Skeletal muscle tissue (tissue), 4 donors: ENCODE measurements around the gene STK17A. TPM values are rescaled to one million over a fixed set of nuclear protein-coding genes. Genes with fewer than 3 reads are reported as not detected.
"Not testable (repeated sequence)": the region's sequence is repeated elsewhere in the genome, so short reads cannot be mapped to it uniquely, and the experiment has no call there.

ENCODE experiments used
- H3K27ac ChIP-seq: one replicate; pipeline ENCODE4 v1.7.0; 2013; ENCODE audit warnings: mild to moderate bottlenecking, low read depth, low read length, inconsistent platforms
- H3K27me3 ChIP-seq, 3 donors: one replicate each; pipeline ENCODE4 v1.7.0; 2013; ENCODE audit warnings: low read length in 3 of 3; ENCODE audit not compliant: control insufficient read depth in 3 of 3, insufficient read depth in 3 of 3
- H3K36me3 ChIP-seq, 3 donors: one replicate each; pipeline ENCODE4 v1.7.0; 2013; ENCODE audit warnings: low read length in 3 of 3; ENCODE audit not compliant: control insufficient read depth in 3 of 3, insufficient read depth in 3 of 3
- H3K4me1 ChIP-seq, 3 donors: one replicate each; pipeline ENCODE4 v1.7.0; 2013; ENCODE audit warnings: low read length in 3 of 3, mild to moderate bottlenecking in 3 of 3; ENCODE audit not compliant: control insufficient read depth in 3 of 3, insufficient read depth in 3 of 3
- H3K4me3 ChIP-seq, 3 donors: one replicate each; pipeline ENCODE4 v1.7.0; 2013; ENCODE audit warnings: low read length in 3 of 3
- H3K9ac ChIP-seq, 3 donors: one replicate each; pipeline ENCODE4 v1.7.0; 2013; ENCODE audit warnings: low read length in 3 of 3, mild to moderate bottlenecking in 3 of 3, moderate library complexity in 2 of 3, low read depth in 1 of 3
- H3K9me3 ChIP-seq, 3 donors: one replicate each; pipeline ENCODE4 v1.7.0; 2013; ENCODE audit warnings: low read length in 3 of 3; ENCODE audit not compliant: control insufficient read depth in 3 of 3
- total RNA-seq: library from RNA; depleted of rRNA; stranded (reverse); fragments of >200 nt; gene quantifications from one replicate; pipeline ENCODE4 v1.2.3, GENCODE V29; 2014
- donor health status: Osteomylitis.

The STK17A gene
- total RNA-seq, 1 donor from 2014 or later: 11.0 TPM

DNA sequence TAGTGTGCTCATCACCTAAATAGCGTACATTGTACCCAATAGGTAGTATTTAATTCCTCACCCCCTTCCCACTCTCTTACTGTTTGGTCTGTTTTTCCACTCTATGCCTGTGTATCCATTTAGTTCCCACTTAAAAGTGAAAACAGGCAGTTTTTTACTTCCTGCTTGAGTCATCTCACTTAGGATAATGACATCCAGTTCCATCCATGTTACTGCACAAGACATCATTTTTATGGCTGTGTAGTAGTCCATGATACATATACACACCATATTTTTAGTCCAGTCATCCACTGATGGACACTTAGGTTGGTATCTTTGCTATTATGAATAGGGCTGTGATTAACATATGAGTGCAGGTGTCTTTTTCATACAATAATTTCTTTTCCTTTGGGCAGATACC is 10.1 kb downstream of the STK17A start:
- H3K9me3 ChIP-seq: no peaks in the 10 kb centered on the region
- no peaks in the 10 kb centered on the region for H3K27me3 ChIP-seq
- no peak overlapping the region for H3K27ac ChIP-seq
- H3K36me3 ChIP-seq: peaks cover 0 to 4% (median 0%) of the 10 kb centered on the region in 3 donors
- no peak overlapping the region for H3K9ac ChIP-seq
- peaks cover 0 to 5% (median 4%) of the 10 kb centered on the region in 3 donors for H3K4me1 ChIP-seq
- no peak overlapping the region for H3K4me3 ChIP-seq

DNA sequence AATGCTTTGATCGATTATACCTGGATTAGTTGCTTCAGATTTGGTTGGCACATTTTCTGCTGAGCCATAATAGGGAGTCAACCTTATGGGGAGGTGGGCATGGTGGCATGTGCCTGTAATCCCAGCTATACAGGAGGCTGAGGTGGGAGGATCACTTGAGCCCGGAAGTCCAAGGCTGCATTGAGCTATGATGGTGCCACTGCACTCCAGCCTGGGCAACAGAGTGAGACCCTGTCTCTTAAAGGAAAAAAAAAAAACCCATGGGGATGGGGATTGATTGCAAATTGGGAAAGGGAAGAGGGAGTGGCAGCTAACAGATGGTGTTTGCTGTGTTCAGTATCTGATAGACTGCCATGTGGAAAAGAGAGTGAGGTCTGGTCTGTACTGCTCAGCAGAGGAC is 11.1 kb downstream of the STK17A start:
- Histone ChIP-seq H3K27ac (no peak overlapping the region), H3K9ac (no peak overlapping the region), H3K36me3 (peaks cover 0 to 4% (median 0%) of the 10 kb centered on the region in 3 donors), H3K4me1 (peaks cover 0 to 5% (median 4%) of the 10 kb centered on the region in 3 donors), H3K9me3 (no peaks in the 10 kb centered on the region), H3K27me3 (no peaks in the 10 kb centered on the region), H3K4me3 (no peak overlapping the region)

DNA sequence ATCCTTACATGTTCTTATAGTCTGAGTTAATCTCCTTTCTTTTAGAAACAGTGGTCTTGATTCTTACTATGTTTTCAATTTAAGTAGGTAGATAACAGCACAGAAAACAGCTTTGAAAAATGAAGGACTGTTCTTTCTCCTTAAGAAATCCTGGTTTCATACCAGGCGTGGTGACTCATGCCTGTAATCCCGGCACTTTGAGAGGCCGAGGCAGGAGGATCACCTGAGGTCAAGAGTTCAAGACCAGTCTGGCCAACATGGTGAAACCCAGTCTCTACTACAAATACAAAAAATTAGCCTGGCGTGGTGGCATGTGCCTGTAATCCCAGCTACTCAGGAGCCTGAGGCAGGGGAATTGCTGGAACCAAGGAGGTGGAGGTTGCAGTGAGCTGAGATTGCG is 13.5 kb downstream of the STK17A start:
- not testable (repeated sequence) for H3K36me3 ChIP-seq, H3K9ac ChIP-seq, H3K4me1 ChIP-seq, H3K9me3 ChIP-seq, H3K4me3 ChIP-seq, H3K27me3 ChIP-seq, H3K27ac ChIP-seq

DNA sequence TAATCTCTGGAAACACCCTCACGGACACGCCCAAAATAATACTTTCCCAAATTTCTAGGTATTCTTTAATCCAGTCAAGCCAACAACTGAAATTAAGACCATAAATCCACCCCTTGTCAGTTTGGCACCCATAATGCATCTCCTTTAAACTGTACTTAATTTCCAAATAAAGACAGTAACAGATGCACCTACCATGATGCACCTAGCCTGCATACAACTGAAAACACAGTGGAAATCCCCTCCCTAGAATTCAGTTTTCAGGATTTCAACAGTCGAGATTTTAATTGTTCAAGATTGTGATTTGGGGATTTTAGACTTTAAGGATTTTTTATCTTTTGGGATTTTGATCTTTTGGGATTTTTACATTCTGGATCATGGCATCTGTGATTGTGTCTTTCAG is 17.1 kb downstream of the STK17A start:
- H3K27ac ChIP-seq: no peak overlapping the region
- H3K4me3 ChIP-seq: no peak overlapping the region
- H3K9ac ChIP-seq: no peak overlapping the region
- no peaks in the 10 kb centered on the region for H3K4me1 ChIP-seq
- H3K36me3 ChIP-seq: peaks cover 0 to 4% (median 4%) of the 10 kb centered on the region in 3 donors
- no peaks in the 10 kb centered on the region for H3K27me3 ChIP-seq
- H3K9me3 ChIP-seq: no peaks in the 10 kb centered on the region

DNA sequence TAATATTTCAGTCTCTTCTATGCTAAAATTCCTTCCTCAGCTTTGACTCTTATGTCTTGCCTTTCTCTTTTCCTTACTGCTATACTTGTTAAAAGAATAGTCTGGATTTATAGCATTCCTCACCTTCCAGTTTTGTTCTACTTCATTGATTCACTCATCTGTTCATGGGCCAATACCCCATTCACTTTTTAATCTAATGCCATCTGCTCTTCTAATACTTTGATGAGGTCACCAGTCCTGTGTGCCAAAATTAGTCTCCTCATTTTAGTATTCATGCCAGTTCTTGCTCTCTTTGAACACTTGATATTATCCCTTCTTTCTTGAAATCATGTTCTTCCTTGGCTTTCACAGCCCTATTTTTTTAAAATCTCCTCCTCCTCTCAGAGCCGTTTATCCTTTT is 19.3 kb downstream of the STK17A start:
- H3K4me1 ChIP-seq: no peaks in the 10 kb centered on the region
- H3K27ac ChIP-seq: no peak overlapping the region
- H3K27me3 ChIP-seq: no peaks in the 10 kb centered on the region
- H3K9me3 ChIP-seq: no peaks in the 10 kb centered on the region
- no peak overlapping the region for H3K4me3 ChIP-seq
- H3K36me3 ChIP-seq: peaks cover 0 to 4% (median 0%) of the 10 kb centered on the region in 3 donors
- no peak overlapping the region for H3K9ac ChIP-seq

DNA sequence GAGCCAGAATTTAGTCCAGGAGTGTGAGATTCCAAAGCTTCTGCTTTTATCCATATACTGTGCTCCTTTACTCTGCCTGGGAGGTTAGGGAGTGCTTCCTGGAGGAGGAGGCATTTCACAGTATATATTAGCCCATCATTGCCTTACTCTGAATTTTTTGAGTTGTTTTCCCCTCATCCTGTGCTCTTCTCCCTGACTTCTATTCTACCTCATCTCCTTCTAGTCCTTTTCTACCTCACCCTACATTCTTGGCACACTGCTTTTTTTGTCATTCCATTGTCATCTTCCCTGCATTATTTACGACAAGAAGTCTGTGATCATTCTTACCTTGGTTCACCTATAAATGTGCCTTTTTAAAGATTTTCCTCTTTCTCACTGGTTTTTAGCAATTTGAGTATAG is 21.3 kb downstream of the STK17A start:
- no peaks in the 10 kb centered on the region for H3K9me3 ChIP-seq
- no peak overlapping the region for H3K27ac ChIP-seq
- no peaks in the 10 kb centered on the region for H3K27me3 ChIP-seq
- no peak overlapping the region for H3K9ac ChIP-seq
- peaks cover 0 to 9% (median 4%) of the 10 kb centered on the region in 3 donors for H3K36me3 ChIP-seq
- H3K4me3 ChIP-seq: no peak overlapping the region
- no peaks in the 10 kb centered on the region for H3K4me1 ChIP-seq

DNA sequence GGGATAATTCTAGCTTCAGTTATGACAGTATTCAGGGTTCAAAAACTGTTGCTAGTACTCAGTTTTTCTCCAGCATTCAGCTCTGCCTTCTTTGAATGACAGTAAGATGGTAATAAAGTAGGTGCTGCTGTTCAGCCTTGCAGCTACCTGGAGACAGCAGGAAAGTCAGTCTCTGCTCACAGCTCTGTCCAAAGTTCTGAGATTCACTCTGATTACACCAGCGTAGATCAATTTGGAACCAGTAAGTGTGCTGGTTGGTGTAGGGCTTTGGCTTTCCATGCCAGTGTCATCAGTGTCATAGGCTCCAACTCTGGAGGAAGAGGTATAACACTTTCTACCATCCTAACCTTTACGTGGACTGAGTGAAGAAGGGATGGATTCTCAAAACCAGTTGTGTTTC is 26.2 kb downstream of the STK17A start:
- peaks cover 5 to 14% (median 10%) of the 10 kb centered on the region in 3 donors for H3K4me1 ChIP-seq
- H3K36me3 ChIP-seq: peaks cover 0 to 7% (median 4%) of the 10 kb centered on the region in 3 donors

DNA sequence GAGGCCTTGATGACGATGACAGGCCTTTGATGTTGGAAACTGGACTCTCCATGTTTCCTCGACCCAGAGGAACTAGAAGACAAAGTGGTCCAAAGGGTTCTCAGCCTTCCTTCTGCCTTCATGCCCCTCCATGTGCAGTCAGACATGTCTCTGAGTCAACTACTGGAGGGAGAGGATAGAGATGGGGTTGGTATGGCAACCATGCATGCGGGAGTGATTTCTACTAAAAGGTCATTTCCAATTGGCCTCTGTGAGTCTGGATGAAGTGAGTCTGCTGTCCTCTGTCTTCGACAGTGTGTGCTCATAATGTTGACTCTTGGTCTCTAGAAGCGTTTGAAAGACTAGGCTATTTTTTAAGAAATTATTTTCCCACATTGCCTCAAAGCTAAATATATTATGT is 29.2 kb downstream of the STK17A start:
- peaks cover 5 to 14% (median 10%) of the 10 kb centered on the region in 3 donors for H3K4me1 ChIP-seq
- no peak overlapping the region for H3K9ac ChIP-seq
- H3K27ac ChIP-seq: no peak overlapping the region
- H3K9me3 ChIP-seq: no peaks in the 10 kb centered on the region
- no peak overlapping the region for H3K4me3 ChIP-seq
- peaks cover 0 to 7% (median 4%) of the 10 kb centered on the region in 3 donors for H3K36me3 ChIP-seq
- no peaks in the 10 kb centered on the region for H3K27me3 ChIP-seq

More for the DNA sequence above, 26.2 kb downstream of the STK17A start:
- H3K27ac ChIP-seq: no peak overlapping the region
- H3K4me3 ChIP-seq: no peak overlapping the region
- H3K9me3 ChIP-seq: no peaks in the 10 kb centered on the region
- H3K27me3 ChIP-seq: no peaks in the 10 kb centered on the region
- no peak overlapping the region for H3K9ac ChIP-seq

DNA sequence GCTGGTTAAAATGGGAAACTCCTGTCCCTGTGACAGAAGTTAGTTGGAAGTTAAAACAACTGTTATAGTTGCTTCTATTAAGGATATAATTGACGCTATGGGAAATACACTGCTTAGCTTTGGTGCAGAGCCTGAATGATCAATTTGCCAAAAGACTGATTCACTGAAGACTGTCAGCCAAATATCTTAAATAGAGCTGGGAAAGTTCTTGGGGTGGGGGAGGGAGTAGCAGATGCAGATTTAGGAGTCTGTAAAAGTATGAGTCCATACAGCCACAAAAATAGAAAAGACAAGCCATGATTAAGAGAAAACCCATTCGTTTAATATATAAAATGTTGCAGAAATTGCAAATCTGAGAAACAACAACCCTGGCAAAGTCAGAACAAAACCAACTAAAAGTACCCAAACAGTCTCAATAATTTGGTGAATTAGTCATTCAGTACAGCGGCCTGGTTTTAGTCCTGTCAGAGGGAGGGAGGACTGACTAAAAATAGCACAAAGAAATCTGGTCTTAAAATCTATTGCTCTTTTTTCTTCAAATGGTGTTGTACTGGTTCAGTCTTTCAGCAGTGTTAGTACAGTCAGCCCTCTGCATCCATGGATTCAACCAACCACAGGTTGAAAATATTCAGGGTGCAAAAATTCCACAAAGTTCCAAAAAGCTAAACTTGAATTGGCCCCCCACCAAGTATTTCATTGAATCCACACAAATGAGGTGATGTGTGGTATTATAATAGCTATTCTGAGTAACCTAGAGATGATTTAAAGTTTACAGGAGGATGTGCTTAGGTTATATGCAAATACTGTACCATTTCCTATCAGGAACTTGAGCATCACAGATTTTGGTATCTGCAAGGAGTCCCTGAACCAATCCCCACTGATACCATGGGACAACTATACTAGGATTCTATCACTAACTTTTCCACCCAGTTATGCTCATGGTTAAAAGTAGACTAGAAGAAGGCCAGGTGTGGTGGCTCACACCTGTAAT is 30.0 kb downstream of the STK17A start:
- no peaks in the 10 kb centered on the region for H3K9me3 ChIP-seq
- peaks cover 5 to 14% (median 10%) of the 10 kb centered on the region in 3 donors for H3K4me1 ChIP-seq

DNA sequence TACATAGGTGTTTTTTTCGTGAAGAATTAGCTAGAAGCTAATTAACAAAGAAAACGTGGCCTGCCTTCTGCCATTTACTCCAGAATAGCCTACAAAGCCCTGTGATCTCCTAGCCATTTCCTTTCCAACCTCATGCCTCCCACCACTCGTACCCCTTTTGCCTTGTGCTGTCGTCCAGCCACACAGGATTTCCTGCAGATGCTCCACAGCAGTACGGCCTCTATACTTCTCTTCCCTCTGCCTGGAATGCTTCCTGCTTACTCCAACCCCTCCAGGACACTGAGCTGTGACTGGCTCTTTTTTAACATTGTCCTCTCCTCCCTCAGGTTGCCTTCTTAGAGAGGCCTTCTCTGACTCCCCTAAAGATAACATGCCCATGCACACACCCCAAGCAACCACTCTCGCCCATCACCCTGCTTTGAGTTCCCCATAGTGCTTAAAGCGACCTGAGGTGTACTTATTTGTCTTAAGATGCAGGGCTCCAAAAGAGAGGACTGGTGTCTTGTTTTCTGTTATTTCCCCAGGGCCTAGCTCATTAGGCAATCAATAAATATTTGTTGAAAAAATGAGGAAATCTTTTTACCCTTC is 32.7 kb downstream of the STK17A start:
- Histone ChIP-seq H3K27ac (no peak overlapping the region), H3K4me3 (no peak overlapping the region), H3K36me3 (peaks cover 0 to 7% (median 0%) of the 10 kb centered on the region in 3 donors), H3K9ac (no peak overlapping the region), H3K27me3 (no peaks in the 10 kb centered on the region), H3K4me1 (peaks cover 5 to 14% (median 10%) of the 10 kb centered on the region in 3 donors), H3K9me3 (no peaks in the 10 kb centered on the region)

More for the DNA sequence above, 30.0 kb downstream of the STK17A start:
- peaks cover 0 to 7% (median 4%) of the 10 kb centered on the region in 3 donors for H3K36me3 ChIP-seq
- H3K4me3 ChIP-seq: no peak overlapping the region
- H3K27ac ChIP-seq: no peak overlapping the region
- H3K9ac ChIP-seq: no peak overlapping the region
- no peaks in the 10 kb centered on the region for H3K27me3 ChIP-seq
